NCI-H345 treated with DMSO at 0.1 percent for 48 hours (cell line): ENCODE data around the gene PLEKHS1.

Experiments
- DNase-seq: peaks from one replicate; lab custom pipeline; 2025; ENCODE audit not compliant: unreplicated experiment; lab: John Stamatoyannopoulos, UW

PLEKHS1 gene

DNA sequence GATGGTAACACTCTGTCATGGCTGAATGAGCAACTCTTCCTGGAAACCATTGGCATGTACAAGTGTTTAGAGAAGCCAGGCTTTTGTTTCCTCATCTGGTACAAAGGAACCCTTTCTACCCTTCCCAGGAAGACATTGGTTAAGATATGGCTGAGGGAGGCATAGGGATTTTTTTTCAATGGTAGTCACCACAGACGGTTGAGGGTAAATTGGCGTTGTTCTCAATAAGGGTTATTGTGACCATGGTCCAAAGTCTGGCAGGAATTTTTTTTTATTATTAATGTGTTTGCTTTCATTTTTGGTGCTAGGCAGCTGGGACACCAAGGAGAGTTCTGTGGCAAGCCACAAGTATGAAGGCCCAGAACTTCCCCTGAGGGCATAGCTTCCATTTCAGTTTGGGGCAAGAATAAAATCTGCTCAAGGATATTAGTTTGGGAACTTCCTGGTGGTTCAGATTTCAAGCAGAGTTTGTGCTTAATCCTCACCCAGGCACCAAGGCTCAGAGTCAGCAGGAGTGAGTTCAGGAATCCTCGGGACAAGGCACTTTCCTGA, at the start of gene PLEKHS1:
Gene PLEKHS1, plus strand, starts transcription at position 502 of the 552 bp plus-strand sequence. CDS start 3,596 bp downstream, outside the sequence.
- no peak for DNase-seq

DNA sequence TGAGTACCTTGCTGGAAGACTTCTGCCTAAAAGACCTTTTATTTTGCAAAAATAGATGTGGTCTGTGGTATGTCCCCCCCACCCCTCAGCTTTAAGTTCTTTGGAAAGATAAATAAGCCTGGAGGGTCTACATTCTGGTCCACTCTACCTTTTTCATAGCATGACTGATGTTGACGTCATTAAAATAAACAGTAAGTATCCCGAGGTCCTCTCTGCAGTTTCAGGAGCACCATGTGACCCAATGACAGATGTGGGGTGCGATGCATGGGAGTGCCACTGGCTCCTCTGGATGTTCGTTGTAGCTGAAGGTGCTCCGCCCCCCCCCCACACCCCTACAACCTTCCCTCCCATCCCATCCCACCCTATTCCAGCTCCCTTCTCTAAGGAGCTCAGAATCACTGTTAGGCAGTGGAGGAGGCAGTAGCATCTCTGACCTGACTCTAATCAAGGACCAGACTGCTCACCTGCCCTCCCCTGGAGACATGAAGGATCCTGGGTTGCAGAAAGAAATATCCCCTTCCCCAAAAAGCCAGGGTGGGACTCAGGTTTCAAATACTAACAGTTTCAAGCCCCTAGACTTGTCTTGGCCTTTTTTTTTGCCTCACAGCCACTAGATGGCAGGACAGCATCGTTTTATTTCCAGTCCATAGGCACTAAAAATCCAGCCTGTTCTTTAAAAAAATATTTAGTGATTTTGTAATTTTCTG, 46.7 kb upstream of the PLEKHS1 start:
- DNase-seq: peak; percentile 10

DNA sequence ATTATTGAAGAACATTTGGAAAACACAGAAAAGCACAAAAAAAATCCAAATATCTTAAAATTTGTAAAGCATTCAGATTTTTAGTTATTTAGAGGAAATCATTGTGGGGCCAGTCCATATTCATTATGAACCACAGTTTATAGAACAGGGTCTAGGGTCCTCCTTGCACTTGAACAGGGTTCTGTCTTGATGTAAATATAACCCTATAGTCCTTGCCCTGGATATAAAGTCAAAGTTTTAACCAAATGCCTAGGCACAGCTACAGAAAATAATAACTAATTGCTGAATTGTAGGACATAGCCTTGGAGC, 46.2 kb upstream of the PLEKHS1 start:
- no peak for DNase-seq

DNA sequence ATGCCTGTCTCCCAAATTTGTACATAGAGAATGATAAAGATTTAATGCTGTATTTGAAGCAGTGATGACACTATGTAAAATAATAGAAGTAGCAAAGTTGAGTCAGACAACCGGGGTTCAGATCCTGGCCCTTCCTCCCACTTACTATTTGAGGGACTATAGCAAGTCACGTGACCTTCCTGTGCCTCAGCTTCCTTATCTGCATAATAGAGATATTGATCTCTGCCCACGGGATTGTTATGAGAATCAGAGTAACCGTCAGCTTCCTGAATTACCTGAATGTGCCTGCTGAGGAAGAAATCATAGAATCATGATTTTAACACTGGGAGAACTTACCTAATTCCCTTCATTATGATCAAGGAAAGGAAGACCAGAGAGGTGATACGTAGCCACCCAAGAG, 44.9 kb upstream of the PLEKHS1 start:
- no peak for DNase-seq

DNA sequence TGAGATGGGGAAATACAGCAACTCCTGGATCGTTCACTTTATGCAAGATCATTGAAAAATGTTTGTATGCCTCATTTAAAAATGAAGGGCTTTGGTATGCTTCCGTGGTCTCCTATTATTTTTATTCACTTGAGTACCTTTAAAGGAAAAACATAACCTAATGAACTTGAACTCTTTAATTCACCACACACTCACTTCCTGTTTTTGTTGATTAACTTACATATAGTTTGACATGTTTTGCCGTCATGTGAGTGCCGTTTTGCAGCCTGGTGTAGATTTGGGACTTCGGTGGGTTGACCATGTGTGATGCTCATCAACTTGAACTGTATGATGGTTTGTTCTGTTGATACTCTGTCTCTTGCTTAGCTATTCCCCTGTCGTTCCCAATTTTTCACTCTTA, 42.8 kb upstream of the PLEKHS1 start:
- no peak for DNase-seq

DNA sequence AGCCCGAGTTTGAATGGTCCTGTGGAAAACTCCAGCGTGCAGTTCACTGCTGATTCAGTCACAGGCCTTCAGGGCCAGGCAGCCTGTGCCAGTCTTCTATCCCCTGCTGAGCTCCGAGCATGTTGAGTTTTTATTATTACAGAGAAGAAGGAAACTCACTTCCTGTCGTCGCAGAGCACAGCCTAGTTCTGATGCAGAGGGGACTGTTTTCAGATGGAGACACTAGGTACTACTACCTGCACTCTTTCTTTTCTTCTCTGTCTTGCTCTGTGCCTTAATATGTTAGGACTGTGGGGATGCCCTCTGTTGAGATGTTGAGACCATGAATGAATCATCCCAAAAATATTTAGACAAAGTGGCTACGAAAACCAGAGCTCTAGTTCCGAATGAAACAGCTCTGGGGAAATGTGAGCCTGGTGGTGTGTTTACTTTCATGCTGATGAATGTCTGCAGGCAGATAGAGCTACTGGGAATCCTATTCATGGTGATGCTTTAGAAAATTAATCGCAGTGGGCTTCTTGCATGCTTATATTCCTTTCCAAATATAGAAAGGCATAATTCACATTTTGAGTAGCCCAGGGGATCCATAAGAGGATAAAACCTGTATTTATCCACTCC, 42.2 kb upstream of the PLEKHS1 start:
- DNase-seq: peak; percentile 48

DNA sequence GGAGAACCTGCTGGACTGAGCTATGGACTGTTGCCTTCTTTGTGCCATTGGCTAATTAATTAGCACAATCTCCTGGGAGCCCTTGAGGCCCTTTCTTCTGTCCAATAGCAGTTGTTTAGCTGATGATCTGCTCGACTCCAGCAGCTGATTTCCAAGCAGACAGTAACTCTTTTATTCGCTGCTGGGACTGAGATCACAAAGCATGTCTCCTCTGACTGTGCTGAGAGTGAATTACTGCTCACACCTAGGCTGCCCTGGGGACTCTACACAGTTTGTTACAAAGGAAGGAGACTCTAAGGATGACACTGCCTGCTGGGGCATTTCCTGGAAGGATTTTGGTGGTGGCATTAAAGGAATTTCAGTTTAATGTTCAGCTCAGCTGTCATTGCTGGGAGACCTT, 40.3 kb upstream of the PLEKHS1 start:
- no peak for DNase-seq

DNA sequence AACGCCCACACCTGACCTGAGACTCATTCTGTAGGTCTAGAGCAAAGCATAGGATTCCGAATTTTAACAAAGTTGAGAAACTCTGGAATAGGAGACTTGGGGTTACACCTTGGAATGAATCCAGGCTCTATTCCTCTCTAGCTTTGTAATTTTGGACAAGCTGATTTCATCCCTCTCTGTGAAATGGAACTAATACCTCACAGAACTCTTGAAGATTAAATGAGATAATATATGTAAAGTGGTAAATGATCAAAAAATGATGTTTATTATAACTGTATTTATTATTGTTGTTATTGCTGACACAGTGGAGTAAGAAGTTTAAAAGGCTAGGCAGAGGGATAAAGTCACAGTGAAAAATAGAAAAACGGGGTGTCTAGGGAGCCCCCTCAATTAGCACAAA, 39.5 kb upstream of the PLEKHS1 start:
- no peak for DNase-seq

DNA sequence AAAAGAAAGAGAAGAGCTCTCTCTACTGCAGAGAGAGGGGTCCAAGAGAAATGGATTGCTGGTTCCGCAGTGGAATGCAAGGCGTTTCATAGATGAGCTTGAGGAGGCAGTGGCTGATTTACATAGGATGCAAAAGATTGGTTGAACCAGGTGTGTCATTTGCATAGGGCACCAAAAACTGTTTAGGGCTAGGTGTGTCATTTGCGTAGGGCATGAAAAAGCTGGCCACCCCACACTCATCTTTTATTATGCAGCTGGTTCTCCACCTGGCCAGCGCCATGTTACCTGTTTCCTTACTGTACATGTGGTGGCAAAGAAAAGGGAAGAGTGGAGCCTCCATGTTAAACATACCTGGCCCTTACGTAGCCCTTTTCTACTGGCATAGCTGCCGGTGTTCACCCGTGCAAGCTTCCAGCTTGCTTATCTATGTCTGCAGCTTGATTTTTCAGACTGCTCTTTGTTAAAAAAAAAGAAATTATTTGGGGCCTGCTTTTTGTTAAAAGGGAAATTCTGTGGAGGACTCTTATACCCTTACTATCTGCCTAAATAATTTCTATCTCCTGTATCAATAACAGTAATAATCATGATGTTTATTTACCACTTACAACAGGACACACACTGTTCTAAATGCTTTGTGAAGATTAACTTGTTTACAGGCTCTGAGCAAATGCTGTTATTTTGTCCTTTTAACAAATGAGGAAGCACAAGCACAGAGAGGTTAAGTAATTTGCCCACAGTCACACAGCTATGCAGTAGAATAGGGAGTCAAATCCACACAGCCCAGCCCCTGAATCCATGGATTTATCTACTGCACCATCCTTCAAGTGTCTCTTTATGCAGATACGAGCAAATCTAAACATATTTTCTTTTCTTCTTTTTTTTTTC, 38.5 kb upstream of the PLEKHS1 start:
- no peak for DNase-seq

DNA sequence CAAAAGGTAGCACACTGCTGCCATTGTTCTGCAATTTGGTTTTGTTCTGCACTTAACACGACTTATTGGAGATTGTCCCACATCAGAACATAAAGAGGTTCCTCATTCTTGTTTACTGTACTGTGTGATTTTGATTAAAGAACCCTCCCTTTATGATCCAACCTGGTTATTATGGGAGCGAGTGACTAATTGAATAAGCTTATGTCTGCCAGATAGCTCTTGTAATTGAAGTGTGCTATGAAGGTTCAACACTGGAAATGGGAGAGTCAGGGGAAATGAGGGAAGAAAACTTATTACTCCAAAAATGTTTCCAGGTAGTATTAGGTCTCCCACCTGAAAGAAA, 37.9 kb upstream of the PLEKHS1 start:
- no peak for DNase-seq

DNA sequence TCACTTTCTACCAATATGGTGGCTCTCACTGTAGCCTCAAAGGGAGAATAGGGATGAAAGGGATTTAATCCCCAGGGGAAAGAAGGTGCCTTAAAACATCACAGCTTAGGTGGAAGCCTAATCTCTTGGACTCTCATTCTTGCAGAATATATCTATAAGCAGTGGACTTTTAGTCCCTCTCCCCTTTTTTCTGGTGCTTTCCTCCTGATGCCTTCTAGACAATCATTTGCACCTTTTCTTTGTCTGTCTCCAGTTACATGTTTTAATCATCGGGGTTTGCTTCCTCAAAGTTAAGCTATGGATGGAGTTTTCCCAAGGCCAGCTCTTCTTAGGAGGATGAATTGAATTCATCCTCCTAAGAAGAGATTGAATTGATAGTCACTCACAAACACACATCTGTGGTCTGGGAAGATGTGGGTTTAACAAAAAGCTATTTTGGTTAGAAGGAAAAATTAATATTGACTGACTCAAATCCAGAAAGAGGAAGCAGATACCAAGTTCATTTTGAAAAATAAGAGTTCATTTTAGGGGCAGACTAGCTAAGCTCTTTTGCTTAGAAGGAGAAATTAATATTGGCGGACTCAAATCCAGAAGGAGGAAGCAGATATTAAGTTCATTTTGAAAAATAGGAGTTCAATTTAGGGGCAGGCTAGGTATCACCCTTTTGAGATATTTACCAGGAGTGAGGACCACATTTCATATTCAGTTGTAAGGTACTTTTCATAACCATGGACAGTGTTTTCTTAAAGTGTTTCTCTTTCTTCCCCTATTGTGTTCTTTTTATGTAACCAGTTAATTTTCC, 35.2 kb upstream of the PLEKHS1 start:
- no peak for DNase-seq

DNA sequence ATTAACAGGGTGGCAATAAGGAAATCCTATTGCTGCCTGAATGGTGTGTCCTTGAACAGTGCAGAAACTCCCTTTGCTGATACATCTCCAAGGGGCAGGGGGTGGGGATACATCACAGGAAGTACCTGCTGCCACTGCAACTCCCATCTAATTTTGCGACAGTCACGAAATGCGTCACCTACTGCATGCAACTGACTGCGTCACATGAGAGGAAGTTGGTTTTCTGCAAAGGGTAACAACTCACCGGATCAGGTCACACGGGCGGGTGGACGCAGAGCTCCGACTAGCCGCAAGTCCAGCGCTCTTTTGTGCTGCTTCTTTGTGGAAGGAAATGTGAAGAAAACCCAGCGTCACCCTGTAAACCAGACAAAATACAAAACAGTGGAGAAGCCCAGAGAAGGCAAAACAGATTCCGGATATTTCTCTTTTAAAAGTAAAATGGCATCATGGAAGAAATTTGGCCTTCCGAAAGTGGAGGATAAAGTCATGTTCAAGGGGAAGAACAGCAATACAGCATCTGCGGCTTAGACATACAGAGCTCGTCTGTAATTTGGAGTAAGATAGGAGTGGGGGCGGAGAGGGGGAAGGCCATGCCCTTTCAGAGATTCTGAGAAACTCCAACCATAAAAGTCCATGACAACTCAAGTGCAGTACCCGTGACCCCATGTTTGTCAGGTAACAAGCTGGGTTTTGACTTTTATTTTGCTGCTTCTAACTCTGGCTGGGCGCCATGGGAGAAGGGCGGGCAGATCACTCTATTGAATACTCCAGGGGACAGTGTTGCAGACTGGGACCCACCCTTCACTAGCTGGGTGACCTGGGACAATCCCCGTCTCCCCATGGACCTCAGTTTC, 32.3 kb upstream of the PLEKHS1 start:
- no peak for DNase-seq

DNA sequence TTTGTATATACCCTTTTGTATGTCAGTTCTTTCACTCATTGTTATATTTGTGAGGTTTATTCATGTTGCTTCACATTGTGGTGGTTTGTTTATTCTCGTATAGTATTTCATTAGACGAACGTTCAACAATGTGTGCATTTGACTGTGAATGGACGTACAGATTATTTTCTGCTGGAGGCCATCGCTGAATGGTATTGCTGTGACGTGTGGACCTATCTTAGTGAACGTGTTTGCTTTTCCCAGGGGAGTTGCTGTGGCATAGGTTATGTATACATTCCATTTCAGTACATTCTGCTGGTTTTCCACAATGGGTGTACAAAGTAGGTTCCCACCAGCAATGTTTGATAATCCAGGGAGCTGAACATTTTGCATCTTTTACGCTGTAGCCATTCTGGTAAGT, 31.1 kb upstream of the PLEKHS1 start:
- DNase-seq: no peak

DNA sequence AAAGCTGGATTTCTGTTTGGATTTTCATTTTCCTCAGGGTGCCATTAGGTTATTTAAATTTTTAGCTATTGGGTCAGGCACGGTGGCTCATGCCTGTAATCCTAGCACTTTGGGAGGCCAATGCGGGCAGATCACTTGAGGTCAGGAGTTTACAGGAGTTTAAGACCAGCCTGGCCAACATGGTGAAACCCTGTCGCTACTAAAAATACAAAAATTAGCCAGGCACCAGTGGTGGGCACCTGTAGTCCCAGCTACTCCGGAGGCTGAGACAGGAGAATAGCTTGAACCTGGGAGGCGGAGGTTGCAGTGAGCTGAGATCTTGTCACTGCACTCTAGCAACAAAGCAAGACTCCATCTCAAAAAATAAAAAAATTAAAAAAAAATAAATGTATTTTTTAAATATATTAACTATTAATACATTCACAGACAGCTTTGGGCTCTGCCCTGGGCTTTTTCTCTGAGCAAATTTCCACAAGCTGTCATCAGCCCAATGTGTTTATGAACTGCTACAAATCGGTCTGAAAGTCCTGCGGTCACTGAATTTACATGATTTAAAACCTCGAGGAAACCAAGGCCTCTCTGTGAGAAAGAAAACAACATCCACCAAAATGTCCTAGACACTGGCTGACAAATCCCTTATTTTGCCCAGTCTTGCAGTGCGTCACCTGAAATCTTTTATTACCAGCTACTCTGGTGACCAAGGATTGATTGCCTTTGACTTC, 19.2 kb upstream of the PLEKHS1 start:
- DNase-seq: no peak

DNA sequence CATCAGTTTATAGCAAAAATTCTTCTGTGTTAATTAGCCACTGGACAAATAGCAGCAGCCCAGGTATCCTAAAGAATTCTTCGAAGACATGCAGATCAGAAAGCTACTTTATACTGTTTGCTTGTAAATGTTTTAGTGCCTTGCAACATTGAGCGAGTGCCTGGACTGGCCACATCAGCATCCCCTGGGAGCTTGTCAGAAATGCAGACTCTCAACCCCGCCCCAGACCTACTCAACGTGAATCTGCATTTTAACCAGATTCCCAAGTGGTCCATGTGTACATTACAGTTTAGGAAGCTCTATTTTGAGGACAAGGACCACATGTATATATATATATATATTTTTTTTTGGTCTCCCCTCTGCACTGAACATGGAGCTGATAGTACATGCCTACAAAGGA, 18.5 kb upstream of the PLEKHS1 start:
- DNase-seq: no peak

DNA sequence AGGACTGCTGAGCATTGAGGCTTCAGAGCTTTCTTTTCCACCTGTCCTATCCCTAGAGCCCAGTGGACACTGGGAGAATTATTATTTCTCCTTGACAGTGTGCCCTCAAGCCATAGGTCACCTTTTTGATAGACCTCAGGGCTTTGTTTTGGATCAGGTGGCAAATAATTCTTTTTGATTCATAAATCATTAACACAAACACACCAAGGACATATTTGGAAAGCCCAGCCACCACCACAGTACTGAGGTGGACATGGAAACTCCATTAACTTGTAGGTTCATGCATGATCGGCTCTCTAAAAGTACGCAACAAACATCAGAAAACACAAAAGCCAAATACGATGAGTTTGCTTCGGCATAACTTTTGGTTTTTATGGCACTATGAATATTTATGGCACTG, 17.8 kb upstream of the PLEKHS1 start:
- DNase-seq: no peak

DNA sequence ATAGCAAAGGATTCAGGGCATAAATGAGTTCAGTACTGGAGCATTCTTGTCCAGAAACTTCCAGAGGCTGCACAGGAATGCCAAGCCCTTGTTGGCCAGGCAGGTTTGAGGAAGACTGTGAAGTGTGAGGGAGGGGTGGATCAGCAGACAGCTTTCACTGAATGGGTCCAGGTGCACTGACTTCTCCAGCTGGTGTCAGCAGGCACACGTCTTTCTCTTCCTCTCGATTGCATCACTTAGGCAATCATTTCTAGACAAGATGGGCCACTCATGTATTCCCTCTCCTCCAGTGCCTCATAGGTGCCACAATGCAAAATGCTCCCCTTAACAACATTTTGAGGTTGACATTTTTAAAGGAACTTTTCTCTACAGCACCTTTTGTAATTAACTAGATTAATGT, 15.6 kb upstream of the PLEKHS1 start:
- DNase-seq: no peak

DNA sequence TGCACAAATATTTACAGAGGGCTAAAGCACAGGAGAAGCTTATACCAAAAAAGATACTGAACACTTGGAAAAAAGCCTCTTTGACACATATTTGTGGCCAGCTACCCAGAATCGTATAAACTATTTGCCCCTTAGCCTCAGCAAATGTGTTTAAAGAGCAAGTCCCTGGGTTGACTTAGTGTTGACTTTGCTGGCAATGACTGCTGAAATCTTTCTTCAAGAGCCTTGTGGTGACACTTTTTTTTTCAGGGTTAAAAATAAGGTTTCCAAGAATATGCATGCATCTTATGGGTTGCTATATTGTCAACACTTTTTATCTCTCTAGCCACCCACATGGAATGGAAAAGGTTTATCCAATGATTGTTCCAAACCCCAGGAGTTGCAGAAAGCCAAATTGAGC, 14.9 kb upstream of the PLEKHS1 start:
- no peak for DNase-seq

DNA sequence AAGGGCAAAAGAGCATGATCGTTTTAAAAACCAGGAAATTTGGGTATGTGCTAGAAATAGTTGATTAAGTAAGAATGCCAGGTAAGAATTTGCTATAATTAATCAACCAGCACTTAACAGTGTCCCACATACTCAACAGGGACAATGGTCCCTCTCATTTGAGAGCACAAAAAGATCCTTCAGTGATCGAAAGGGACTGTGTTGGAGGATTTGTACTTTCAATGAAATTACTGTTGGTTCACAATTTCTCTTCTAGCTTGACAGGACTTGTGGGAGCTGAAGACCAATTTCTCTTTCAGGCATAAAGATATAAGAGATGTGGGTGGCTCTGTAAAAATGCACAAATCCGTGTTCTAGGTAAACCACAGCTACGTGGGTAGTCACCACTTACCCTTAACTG, 12.5 kb upstream of the PLEKHS1 start:
- no peak for DNase-seq

DNA sequence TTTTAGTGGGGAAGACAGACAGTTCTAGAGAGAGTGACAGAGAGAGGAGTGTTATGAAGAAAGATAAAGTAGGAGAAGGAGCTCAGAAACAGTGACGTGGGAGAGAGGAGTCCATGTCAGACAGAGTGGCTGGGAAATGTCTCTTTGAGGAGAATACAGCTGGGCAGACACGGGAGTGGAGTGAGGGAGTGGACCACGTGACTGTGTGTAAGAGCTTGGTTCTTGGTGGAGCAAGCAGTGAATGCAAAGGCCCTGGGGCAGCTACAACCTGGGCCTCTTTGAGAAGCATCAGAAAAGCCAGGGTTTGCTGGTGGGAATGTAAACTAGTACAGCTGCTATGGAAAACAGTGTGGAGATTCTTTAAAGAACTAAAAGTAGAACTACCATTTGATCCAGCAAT, 11.9 kb upstream of the PLEKHS1 start:
- DNase-seq: no peak
